Measurements from ENCODE around the gene CSRNP3.
A peak's percentile ranks its signal among the peaks of the same experiment; 100 is the strongest.

The CSRNP3 gene

DNA sequence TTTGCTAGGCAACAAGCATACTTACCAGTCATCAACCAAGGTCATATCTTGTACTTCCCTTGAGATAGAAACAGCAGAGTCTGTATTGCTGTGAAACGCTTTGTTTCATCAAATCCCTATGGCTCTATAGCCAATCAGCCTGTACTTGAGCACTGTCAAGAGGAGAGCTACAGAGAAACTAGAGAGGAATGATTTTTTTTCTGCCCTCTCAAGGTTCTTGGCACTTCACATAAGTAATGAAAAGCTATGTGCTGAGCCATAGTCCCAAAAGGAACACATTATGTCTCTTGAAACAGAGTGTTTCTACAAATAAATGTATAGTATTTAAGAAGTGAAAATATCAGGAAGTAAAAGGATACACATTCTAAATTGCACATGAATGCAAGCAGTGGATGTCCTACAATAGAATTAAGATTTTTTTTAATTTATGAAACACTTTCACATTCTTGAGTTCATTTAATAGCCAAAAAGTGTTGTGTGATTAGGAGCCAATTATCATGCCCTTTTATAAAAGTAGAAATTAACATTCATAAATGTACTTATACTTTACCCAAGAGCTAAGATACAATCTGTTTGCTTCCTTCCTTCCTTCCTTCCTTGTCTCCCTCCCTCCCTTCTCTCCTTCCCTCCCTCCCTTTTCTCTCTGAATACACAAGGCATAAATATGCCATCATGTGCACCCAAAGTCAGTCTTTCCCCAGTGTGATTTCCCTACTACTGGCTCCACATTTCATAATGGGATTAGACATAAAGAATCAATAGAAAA is 131.8 kb downstream of the CSRNP3 start:
- TF ChIP-seq, protein P1, sequence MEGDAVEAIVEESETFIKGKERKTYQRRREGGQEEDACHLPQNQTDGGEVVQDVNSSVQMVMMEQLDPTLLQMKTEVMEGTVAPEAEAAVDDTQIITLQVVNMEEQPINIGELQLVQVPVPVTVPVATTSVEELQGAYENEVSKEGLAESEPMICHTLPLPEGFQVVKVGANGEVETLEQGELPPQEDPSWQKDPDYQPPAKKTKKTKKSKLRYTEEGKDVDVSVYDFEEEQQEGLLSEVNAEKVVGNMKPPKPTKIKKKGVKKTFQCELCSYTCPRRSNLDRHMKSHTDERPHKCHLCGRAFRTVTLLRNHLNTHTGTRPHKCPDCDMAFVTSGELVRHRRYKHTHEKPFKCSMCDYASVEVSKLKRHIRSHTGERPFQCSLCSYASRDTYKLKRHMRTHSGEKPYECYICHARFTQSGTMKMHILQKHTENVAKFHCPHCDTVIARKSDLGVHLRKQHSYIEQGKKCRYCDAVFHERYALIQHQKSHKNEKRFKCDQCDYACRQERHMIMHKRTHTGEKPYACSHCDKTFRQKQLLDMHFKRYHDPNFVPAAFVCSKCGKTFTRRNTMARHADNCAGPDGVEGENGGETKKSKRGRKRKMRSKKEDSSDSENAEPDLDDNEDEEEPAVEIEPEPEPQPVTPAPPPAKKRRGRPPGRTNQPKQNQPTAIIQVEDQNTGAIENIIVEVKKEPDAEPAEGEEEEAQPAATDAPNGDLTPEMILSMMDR (IDR thresholded peaks at IDR 0.05; ENCODE audit: control insufficient read depth, insufficient read depth, low read depth, low read length, missing control alignments), result no peak
- H3K4me3 ChIP-seq (ENCODE audit: control insufficient read depth, low read depth, low read length), result no peak overlapping the region
- DNase-seq (ENCODE audit: low read depth), result no peak

DNA sequence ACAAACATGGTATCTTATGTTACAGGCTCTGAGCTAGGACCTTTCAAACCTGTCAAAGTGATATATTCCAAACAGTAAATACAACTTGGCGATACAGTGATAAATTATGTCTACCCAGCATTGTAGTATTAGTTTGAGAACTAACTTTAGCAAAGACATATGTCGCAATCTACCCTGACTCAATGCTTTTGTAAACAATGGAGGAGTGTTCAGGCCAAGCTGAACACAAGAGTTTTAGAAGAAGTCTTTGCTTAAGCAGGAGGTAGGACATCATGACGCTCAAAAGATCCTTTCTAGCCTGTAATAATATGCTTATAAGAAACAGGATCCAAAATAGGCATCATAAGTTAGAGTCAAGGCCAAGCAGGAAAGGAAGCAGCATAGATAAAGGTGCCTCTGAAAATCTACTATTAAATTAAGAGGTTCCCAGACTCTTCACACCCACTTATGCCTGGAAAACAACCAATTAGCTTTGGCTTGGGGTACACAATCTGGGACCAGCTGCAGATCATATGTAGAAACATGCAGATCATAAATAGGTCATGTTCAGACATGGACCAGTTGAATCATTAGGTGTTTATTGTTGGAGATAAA is 132.5 kb downstream of the CSRNP3 start:
- TF ChIP-seq, protein P1 (IDR thresholded peaks at IDR 0.05; ENCODE audit: control insufficient read depth, insufficient read depth, low read depth, low read length, missing control alignments), result no peak
- DNase-seq (ENCODE audit: low read depth), result peak; percentile 32
- no peak overlapping the region for H3K4me3 ChIP-seq (ENCODE audit: control insufficient read depth, low read depth, low read length)

DNA sequence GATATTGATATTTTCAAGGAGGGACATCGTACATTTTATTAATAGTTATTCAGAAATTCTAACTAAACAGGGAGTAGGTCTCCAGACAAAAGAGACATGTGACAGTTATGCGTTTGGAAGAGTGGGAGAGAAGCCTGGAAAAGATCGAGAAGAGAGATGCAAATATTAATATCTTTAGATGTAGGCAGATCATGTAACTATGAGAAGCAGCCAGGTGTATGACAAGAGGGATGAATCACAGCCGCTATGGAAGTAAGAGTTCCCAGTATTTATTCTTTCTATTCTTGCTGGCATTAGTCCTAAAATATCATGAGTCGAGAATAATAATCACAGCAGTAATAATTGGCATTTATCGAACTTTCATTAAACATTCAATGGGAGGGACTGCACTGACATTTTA is 140.2 kb downstream of the CSRNP3 start:
- TF ChIP-seq, protein P1 (IDR thresholded peaks at IDR 0.05; ENCODE audit: control insufficient read depth, insufficient read depth, low read depth, low read length, missing control alignments), result no peak

DNA sequence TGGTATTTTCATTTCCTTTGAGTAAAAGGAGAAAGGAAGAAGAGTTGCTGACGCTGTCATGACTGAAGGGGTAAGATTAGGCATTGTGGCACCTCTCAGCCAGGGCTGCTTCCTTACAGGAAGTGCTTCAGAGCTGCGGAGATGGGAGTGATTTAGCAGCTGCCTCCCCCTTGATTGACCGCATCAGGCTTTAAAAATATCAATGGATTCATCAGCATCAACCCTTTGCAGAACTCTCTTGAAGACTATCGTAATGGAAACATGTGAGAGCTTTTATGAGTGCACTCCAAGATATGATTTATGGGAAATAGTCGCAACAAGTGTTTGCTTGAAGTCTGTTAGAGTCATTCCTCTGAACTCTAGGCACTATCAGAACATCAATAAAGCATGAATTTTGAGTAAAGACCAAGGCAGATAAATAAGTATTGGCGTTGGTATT is 141.1 kb downstream of the CSRNP3 start:
- no peak overlapping the region for H3K4me3 ChIP-seq (ENCODE audit: control insufficient read depth, low read depth, low read length)
- TF ChIP-seq, protein P1 (IDR thresholded peaks at IDR 0.05; ENCODE audit: control insufficient read depth, insufficient read depth, low read depth, low read length, missing control alignments), result no peak

More for the DNA sequence above, 140.2 kb downstream of the CSRNP3 start:
- DNase-seq (ENCODE audit: low read depth), result no peak
- H3K4me3 ChIP-seq (ENCODE audit: control insufficient read depth, low read depth, low read length), result no peak overlapping the region

DNA sequence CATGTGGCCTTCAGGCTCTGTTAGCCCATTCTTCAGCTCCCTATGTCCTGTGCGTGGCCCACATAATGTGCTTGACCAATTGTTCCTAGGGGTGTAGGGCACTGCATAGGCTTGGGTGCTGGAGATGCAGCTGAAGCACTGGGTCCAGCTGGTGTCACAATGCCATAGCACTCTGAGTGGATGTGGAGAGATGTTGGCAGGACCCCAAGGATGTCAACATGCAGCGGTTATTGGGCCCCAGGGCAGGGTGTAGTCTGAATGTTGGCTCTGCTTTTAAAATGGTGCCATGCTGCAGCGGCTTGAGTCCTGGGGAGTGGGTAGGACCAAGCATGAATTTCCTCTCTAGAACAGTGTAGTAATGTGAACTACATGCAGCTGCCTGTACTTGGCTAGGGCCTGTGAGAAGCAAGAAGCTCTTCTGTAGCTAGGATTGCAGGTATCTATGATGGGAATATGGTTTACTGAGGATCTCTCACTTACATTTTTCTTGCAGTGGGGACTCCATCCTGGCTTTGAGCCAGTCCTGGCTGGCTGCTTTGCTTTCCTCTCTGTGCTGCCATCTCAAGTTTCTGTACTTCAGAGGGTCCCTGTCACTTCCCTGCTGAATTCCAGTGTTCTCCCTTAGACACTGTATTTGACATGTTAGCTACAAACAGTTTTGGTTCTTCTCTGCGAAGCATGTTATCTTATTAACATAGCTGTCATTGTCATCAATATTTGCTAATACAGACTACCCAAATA is 148.4 kb downstream of the CSRNP3 start:
- DNase-seq (ENCODE audit: low read depth), result no peak
- TF ChIP-seq, protein P1 (IDR thresholded peaks at IDR 0.05; ENCODE audit: control insufficient read depth, insufficient read depth, low read depth, low read length, missing control alignments), result no peak
- H3K4me3 ChIP-seq (ENCODE audit: control insufficient read depth, low read depth, low read length), result no peak overlapping the region

More for the DNA sequence above, 141.1 kb downstream of the CSRNP3 start:
- no peak for DNase-seq (ENCODE audit: low read depth)

DNA sequence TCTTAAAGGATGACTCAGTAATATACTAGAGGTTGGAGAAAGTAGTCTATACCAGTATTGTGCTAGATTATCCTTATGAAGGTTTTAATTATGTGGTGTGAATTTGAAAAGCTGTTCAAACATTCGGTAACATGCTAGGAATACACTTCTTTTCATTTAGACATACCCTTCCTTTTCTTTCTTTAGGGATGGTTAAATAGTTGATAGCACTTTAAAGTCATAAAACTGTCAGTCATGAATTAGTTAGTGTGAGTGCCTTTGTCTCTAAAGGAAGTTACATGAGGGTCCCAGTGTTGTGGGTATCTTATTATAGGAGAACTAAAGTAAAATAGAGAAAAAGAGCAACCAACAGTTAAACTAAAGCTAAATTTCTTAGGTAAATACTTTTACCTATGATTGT is 149.3 kb downstream of the CSRNP3 start:
- no peak for DNase-seq (ENCODE audit: low read depth)
- TF ChIP-seq, protein P1 (IDR thresholded peaks at IDR 0.05; ENCODE audit: control insufficient read depth, insufficient read depth, low read depth, low read length, missing control alignments), result no peak
- H3K4me3 ChIP-seq (ENCODE audit: control insufficient read depth, low read depth, low read length), result no peak overlapping the region
